HepG2 (cell line): ENCODE results near the gene HP1BP3. TPM values are rescaled to one million over a fixed set of nuclear protein-coding genes. Genes with fewer than 3 reads are reported as not detected.

ENCODE experiments used
- BORCS8-MEF2B ChIP-seq: sonication (generic); formaldehyde crosslinking; IDR thresholded peaks from 2 replicates; pipeline ENCODE4 v1.8.0; 2022; ENCODE audit warnings: mild to moderate bottlenecking, missing genetic modification reagents
- HNRNPK ChIP-seq: fragments of 200-400 bp; formaldehyde crosslinking; IDR thresholded peaks from 2 replicates; pipeline ENCODE4 v1.6.1; 2018; ENCODE audit warnings: low read length, low read depth, moderate library complexity, mild to moderate bottlenecking; ENCODE audit not compliant: poor library complexity, severe bottlenecking
- IRF1 ChIP-seq: sonication (generic); formaldehyde crosslinking; IDR thresholded peaks from 2 replicates; pipeline ENCODE4 v1.4.0; 2020; ENCODE audit warnings: low read depth, mild to moderate bottlenecking, missing genetic modification reagents
- KDM2A ChIP-seq: sonication (generic); formaldehyde crosslinking; IDR thresholded peaks from 2 replicates; pipeline ENCODE4 v1.4.0; 2020; ENCODE audit warnings: low read depth, missing genetic modification reagents, borderline replicate concordance
- KDM4B ChIP-seq: sonication (generic); formaldehyde crosslinking; IDR thresholded peaks from 2 replicates; pipeline ENCODE4 v1.4.0; 2020; ENCODE audit warnings: missing genetic modification reagents
- KLF6 ChIP-seq: IDR thresholded peaks from 2 replicates; pipeline ENCODE4 v1.8.0; 2016; ENCODE audit warnings: missing biosample characterization, missing genetic modification reagents
- KLF9 ChIP-seq: IDR thresholded peaks from 2 replicates; pipeline ENCODE4 v1.6.1; 2016; ENCODE audit warnings: low read depth
- MBNL3 ChIP-seq: fragments of 250-450 bp; sonication (Bioruptor Pico); conservative IDR thresholded peaks from 2 replicates; pipeline ENCODE4 v1.8.0; 2022; ENCODE audit warnings: mild to moderate bottlenecking, inconsistent platforms
- MNT ChIP-seq: fragments of 450-650 bp; IDR thresholded peaks from 2 replicates; pipeline ENCODE4 v1.6.1; 2016
- MTF2 ChIP-seq: sonication (generic); formaldehyde crosslinking; IDR thresholded peaks from 2 replicates; pipeline ENCODE4 v1.5.0; 2020; ENCODE audit warnings: missing genetic modification reagents, borderline replicate concordance
- NCOA2 ChIP-seq: sonication (generic); formaldehyde crosslinking; IDR thresholded peaks from 2 replicates; pipeline ENCODE4 v1.8.0; 2022; ENCODE audit warnings: inconsistent platforms
- NFYC ChIP-seq: IDR thresholded peaks from 2 replicates; pipeline ENCODE4 v1.6.1; 2016; ENCODE audit warnings: missing genetic modification reagents, missing compliant biosample characterization
- NR2C2 ChIP-seq: sonication (generic); formaldehyde crosslinking; IDR thresholded peaks from 2 replicates; pipeline ENCODE4 v1.4.0; 2020; ENCODE audit warnings: missing genetic modification reagents, mild to moderate bottlenecking, moderate library complexity, borderline replicate concordance
- POLR2AphosphoS5 ChIP-seq: IDR thresholded peaks from 2 replicates; pipeline ENCODE4 v1.6.1; 2012; ENCODE audit warnings: low read depth, low read length
- SETDB1 ChIP-seq: sonication (generic); formaldehyde crosslinking; IDR thresholded peaks from 2 replicates; pipeline ENCODE4 v1.5.1; 2020; ENCODE audit warnings: missing genetic modification reagents, mild to moderate bottlenecking, borderline replicate concordance
- SIX1 ChIP-seq: sonication (generic); formaldehyde crosslinking; IDR thresholded peaks from 2 replicates; pipeline ENCODE4 v1.4.0; 2020; ENCODE audit warnings: missing genetic modification reagents, borderline replicate concordance
- THAP11 ChIP-seq: IDR thresholded peaks from 2 replicates; pipeline ENCODE4 v1.6.1; 2016; ENCODE audit warnings: missing biosample characterization, missing genetic modification reagents
- ZBTB20 ChIP-seq: sonication (generic); formaldehyde crosslinking; IDR thresholded peaks from 2 replicates; pipeline ENCODE4 v1.8.1; 2023; ENCODE audit warnings: missing genetic modification reagents, low read depth, mild to moderate bottlenecking, borderline replicate concordance
- ZBTB7B ChIP-seq: sonication (generic); formaldehyde crosslinking; IDR thresholded peaks from 2 replicates; pipeline ENCODE4 v1.4.0; 2020; ENCODE audit warnings: missing genetic modification reagents
- ZFX ChIP-seq: sonication (generic); formaldehyde crosslinking; IDR thresholded peaks from 2 replicates; pipeline ENCODE4 v1.4.0; 2020; ENCODE audit warnings: mild to moderate bottlenecking, low read depth, missing genetic modification reagents, moderate library complexity
- ZKSCAN5 ChIP-seq: sonication (generic); formaldehyde crosslinking; IDR thresholded peaks from 2 replicates; pipeline ENCODE4 v1.5.1; 2020; ENCODE audit warnings: mild to moderate bottlenecking, missing genetic modification reagents
- ZKSCAN8 ChIP-seq: IDR thresholded peaks from 2 replicates; pipeline ENCODE4 v1.6.1; 2016; ENCODE audit warnings: borderline replicate concordance, missing genetic modification reagents, missing compliant biosample characterization
- ZNF136 ChIP-seq: sonication (generic); formaldehyde crosslinking; IDR thresholded peaks from 2 replicates; pipeline ENCODE4 v1.8.1; 2022; ENCODE audit warnings: low read depth, mild to moderate bottlenecking, moderate library complexity, missing genetic modification reagents
- ZNF296 ChIP-seq: sonication (generic); formaldehyde crosslinking; conservative IDR thresholded peaks from 2 replicates; pipeline ENCODE4 v1.5.0; 2020; ENCODE audit warnings: mild to moderate bottlenecking, missing genetic modification reagents
- ZNF629 ChIP-seq: sonication (generic); formaldehyde crosslinking; conservative IDR thresholded peaks from 2 replicates; pipeline ENCODE4 v1.5.0; 2020; ENCODE audit warnings: missing genetic modification reagents
- ZNF704 ChIP-seq: sonication (generic); formaldehyde crosslinking; IDR thresholded peaks from 2 replicates; pipeline ENCODE4 v1.8.1; 2023; ENCODE audit warnings: mild to moderate bottlenecking, inconsistent platforms, moderate library complexity, missing genetic modification reagents, borderline replicate concordance
- polyA plus RNA-seq, 8 experiments: library from polyadenylated mRNA; depleted of rRNA in 3 of 8; stranded (reverse) in 7 of 8; unstranded in 1 of 8; fragments of >200 nt; fragmentation: Illumina TruSeq in 4 of 8; extraction: Trizol in 4 of 8; gene quantifications; 2 replicates each; pipeline versions ENCODE4 v1.2.1 to v1.2.3, GENCODE V29; 2011 to 2016; ENCODE audit warnings: low read depth in 4 of 8, missing spikeins in 1 of 8, mixed read lengths in 1 of 8; ENCODE audit not compliant: insufficient read depth in 1 of 8
- total RNA-seq, 5 experiments: library from RNA; depleted of rRNA; stranded (reverse); fragments of >200 nt; fragmentation: Illumina TruSeq; extraction: Trizol; gene quantifications; 2 replicates each; pipeline ENCODE4 v1.2.3, GENCODE V29; 2016; ENCODE audit warnings: low read depth in 1 of 5
- TF ChIP-seq, protein P1 (sequence below): sonication (generic); formaldehyde crosslinking; IDR thresholded peaks from 2 replicates; pipeline ENCODE4 v1.5.0; 2020; ENCODE audit warnings: missing genetic modification reagents

Gene HP1BP3
- total and polyA plus RNA-seq, 2 of the 13 experiments (the other 11 are each of a cell fraction or from before 2014, with no cell fraction given): 98.5 to 137 TPM

DNA sequence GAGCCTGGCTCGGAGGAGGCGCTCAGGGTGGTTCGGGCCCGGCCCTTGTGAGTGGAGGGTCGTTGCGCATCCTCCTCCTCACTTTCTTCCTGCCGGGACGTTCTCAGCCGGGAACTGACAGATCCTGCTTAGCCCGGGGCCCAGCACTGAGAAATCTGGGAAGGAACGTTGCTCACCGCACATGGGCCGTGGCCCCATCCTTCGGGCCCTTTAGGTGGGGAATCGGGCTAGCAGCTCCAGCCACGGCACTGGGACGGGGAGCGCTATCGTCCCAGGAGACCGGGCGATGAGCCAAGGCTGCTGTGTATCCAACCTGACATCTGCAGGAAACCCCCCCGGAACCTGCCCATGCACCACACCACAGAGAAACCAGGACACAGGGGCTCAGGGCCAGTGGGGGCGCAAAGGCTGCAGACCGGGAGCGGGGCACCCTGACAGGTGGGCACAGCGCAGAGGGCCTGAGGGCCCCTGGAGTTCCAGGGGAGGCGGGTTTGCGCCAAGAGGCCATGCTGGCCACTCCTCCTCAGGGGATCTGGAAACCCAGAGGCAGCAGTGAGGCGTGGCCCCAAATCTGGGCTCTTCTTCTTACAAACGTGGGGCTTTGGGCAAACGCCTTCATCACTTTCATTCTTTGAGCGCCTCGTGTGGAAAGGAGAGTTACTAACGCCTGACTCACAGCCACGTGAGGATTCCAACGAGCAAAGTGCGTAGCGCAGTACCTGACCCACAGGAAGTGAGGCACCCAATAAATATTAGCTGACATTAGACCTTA is 54.3 kb downstream of the HP1BP3 start, which contains the start of gene SH2D5 (continued):
- no peak for TF ChIP-seq ZNF704 (CRISPR knock-in tag)
- no peak for TF ChIP-seq HNRNPK
- no peak; the same call in none of the 2 replicates for TF ChIP-seq ZBTB7B (CRISPR knock-in tag)
- TF ChIP-seq KLF9: no peak
- TF ChIP-seq NR2C2 (CRISPR knock-in tag): 0 out of 2 replicates have a peak, but pooled peaks have one; percentile 28
- no peak for TF ChIP-seq SETDB1 (CRISPR knock-in tag)
- TF ChIP-seq KDM4B (CRISPR knock-in tag): no peak
- TF ChIP-seq NCOA2 (CRISPR knock-in tag): no peak
- no peak for TF ChIP-seq ZKSCAN5 (CRISPR knock-in tag)
- peak; percentile 76; the same call in 1 of the 2 replicates for TF ChIP-seq KLF6
- TF ChIP-seq POLR2AphosphoS5: no peak
- TF ChIP-seq MNT: peak; percentile 71
- peak; percentile 44; the same call in 1 of the 2 replicates for TF ChIP-seq BORCS8-MEF2B (CRISPR knock-in tag)
- no peak for TF ChIP-seq SIX1
- TF ChIP-seq MBNL3 (CRISPR knock-in tag): no peak
- no peak for TF ChIP-seq MTF2
- no peak for TF ChIP-seq ZNF296
- no peak; the same call in 1 of the 2 replicates for TF ChIP-seq KDM2A (CRISPR knock-in tag)
- TF ChIP-seq ZNF136 (CRISPR knock-in tag): no peak
- peak; percentile 47; the same call in 1 of the 2 replicates for TF ChIP-seq ZFX (CRISPR knock-in tag)
- peak; percentile 30; the same call in 1 of the 2 replicates for TF ChIP-seq ZBTB20 (CRISPR knock-in tag)
- peak; percentile 47; the same call in 1 of the 2 replicates for TF ChIP-seq THAP11 (CRISPR knock-in tag)
- TF ChIP-seq, protein P1, sequence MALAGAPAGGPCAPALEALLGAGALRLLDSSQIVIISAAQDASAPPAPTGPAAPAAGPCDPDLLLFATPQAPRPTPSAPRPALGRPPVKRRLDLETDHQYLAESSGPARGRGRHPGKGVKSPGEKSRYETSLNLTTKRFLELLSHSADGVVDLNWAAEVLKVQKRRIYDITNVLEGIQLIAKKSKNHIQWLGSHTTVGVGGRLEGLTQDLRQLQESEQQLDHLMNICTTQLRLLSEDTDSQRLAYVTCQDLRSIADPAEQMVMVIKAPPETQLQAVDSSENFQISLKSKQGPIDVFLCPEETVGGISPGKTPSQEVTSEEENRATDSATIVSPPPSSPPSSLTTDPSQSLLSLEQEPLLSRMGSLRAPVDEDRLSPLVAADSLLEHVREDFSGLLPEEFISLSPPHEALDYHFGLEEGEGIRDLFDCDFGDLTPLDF (CRISPR knock-in tag): no peak
- 0 out of 2 replicates have a peak, but pooled peaks have one; percentile 8 for TF ChIP-seq ZNF629 (CRISPR knock-in tag)
- TF ChIP-seq NFYC (CRISPR knock-in tag): no peak
- TF ChIP-seq ZKSCAN8 (CRISPR knock-in tag): no peak; the same call in 1 of the 2 replicates
- no peak for TF ChIP-seq IRF1 (CRISPR knock-in tag)
